HG03066 (cell line): Measurements from ENCODE around the gene GADL1.

Experiments
- ATAC-seq: cut with Tn5 transposase; IDR thresholded peaks from one replicate; pipeline ENCODE4 v1.9.1; 2021; ENCODE audit warnings: low read depth; ENCODE audit not compliant: unreplicated experiment

GADL1 gene

GRCh38 chr3:30683769-30684168, 210.7 kb downstream of the GADL1 start:
- ATAC-seq, result no peak

- ATAC-seq, result no peak
Observed at GRCh38 chr3:30682434-30683155, 211.9 kb downstream of the GADL1 start.

- ATAC-seq, result no peak
Observed at GRCh38 chr3:30681649-30682211, 212.7 kb downstream of the GADL1 start.

GRCh38 chr3:30680789-30681648, 213.4 kb downstream of the GADL1 start:
- ATAC-seq, result no peak

- ATAC-seq, result no peak
Observed at GRCh38 chr3:30679045-30679444, 215.4 kb downstream of the GADL1 start.

GRCh38 chr3:30677347-30677685, 217.1 kb downstream of the GADL1 start:
- no peak for ATAC-seq

- no peak for ATAC-seq
Observed at GRCh38 chr3:30676424-30677346, 217.8 kb downstream of the GADL1 start.
